GM10248 (cell line): ENCODE measurements around the gene NFAT5.

Experiments used
- CTCF ChIA-PET: fragments of 300-600 bp; sonication (Branson Sonifier 250); formaldehyde crosslinking; extraction: SDS; loops from one replicate; lab custom pipeline; 2021; ENCODE audit warnings: antibody characterized with exemption; lab: Yijun Ruan, JAX
- POLR2A ChIA-PET: fragments of 350-650 bp; sonication (Branson Sonifier 250); formaldehyde crosslinking; extraction: SDS; loops from one replicate; lab custom pipeline; 2020; ENCODE audit warnings: antibody characterized with exemption; lab: Yijun Ruan, JAX
- DNase-seq: peaks from one replicate; pipeline ENCODE4 v3.0.0; 2012; ENCODE audit errors: extremely low spot score
- TF ChIP-seq, protein P1 (sequence below): IDR thresholded peaks from 2 replicates; pipeline ENCODE4 v1.5.1; 2012; ENCODE audit warnings: mild to moderate bottlenecking, low read depth; ENCODE audit errors: extremely low read depth, missing control alignments, control extremely low read depth

NFAT5 gene

DNA sequence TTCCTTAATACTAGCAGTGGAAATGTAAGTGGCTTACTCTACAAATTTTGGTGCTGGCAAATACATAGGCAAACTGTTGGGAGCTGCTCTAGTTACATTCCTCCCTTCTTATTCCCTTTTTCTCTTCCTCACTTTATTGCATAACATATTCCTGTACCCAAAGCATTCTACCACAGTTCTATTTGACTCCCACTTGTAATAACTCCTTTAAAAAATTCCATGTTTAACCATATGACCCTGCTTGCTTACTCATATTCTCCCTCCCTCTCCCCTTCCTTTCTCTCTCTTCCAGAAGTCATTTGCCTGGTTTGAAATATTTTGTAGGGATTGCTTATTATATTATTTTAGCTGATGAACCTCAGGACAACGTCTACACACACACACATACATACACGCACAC, 137.9 kb downstream of the NFAT5 start:
- POLR2A ChIA-PET, result no interaction called here
- CTCF ChIA-PET, result interaction anchor here (0.9 to 1.5 kb wide), 5 partner anchors 9 to 68 kb away, joined by 3 to 6 read pairs (median 4); partner anchors contain the start of gene NOB1
- no peak for DNase-seq
- TF ChIP-seq, protein P1, sequence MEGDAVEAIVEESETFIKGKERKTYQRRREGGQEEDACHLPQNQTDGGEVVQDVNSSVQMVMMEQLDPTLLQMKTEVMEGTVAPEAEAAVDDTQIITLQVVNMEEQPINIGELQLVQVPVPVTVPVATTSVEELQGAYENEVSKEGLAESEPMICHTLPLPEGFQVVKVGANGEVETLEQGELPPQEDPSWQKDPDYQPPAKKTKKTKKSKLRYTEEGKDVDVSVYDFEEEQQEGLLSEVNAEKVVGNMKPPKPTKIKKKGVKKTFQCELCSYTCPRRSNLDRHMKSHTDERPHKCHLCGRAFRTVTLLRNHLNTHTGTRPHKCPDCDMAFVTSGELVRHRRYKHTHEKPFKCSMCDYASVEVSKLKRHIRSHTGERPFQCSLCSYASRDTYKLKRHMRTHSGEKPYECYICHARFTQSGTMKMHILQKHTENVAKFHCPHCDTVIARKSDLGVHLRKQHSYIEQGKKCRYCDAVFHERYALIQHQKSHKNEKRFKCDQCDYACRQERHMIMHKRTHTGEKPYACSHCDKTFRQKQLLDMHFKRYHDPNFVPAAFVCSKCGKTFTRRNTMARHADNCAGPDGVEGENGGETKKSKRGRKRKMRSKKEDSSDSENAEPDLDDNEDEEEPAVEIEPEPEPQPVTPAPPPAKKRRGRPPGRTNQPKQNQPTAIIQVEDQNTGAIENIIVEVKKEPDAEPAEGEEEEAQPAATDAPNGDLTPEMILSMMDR, result no peak

DNA sequence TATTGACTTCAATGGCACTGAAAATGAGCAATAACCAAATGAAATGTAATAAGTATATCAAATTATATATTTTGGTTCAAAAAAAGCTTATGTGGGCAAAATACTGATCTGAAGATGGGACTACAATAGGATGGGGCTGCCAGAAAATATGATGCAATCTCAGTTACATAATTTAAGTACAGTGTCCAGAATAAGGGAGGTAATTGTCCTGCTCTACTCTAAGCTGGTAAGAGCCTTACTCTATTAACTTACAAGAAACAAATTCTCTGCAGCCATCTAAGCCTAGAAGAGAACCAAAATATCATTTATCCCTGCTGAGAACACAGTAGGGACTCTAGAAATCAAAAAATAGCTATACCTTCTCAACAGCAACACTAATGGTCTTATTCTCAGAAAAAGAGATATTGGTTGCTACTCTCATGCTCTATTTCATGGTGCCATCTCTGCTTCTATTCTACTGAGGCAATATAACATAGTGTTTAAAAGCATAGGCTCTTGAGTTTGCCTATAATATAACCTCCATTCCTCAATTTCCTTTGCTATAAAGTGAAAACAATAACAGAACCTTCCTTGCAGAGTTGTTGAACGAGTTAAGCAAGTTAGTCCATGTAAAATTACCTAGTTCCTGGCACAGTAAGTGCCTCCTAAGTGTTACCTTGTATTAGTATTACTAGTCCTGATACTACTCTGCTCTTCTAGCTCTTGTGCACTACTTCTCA, 140.6 kb downstream of the NFAT5 start:
- TF ChIP-seq, protein P1, result no peak
- no peak for DNase-seq
- CTCF ChIA-PET, result interaction anchor here (1.1 to 1.7 kb wide), 3 partner anchors 16 to 48 kb away, joined by 3 to 5 read pairs (median 3); partner anchors contain the start of gene NOB1
- POLR2A ChIA-PET, result no interaction called here

DNA sequence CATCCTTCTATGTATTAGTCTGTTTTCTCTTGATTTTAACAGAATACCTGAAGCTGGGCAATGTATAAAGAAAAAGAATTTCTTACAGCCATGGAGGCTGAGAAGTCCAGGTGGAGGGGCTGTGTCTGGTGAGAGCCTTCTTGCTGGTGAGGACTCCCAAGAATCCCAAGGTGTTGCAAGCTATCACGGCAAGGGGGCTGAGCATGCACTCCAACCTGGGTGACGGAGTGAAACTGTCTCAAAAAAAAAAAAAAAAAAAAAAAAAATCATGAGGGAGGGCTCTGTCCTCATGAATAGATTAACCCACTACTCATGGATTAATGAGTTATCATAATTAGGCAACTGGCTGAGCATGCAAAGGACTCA, 141.2 kb downstream of the NFAT5 start:
- POLR2A ChIA-PET, result no interaction called here
- CTCF ChIA-PET, result interaction anchor here (1.6 kb wide), 1 partner anchor 48 kb away, joined by 5 read pairs; the partner anchor contains the start of gene NOB1
- no peak for DNase-seq
- TF ChIP-seq, protein P1, result no peak

DNA sequence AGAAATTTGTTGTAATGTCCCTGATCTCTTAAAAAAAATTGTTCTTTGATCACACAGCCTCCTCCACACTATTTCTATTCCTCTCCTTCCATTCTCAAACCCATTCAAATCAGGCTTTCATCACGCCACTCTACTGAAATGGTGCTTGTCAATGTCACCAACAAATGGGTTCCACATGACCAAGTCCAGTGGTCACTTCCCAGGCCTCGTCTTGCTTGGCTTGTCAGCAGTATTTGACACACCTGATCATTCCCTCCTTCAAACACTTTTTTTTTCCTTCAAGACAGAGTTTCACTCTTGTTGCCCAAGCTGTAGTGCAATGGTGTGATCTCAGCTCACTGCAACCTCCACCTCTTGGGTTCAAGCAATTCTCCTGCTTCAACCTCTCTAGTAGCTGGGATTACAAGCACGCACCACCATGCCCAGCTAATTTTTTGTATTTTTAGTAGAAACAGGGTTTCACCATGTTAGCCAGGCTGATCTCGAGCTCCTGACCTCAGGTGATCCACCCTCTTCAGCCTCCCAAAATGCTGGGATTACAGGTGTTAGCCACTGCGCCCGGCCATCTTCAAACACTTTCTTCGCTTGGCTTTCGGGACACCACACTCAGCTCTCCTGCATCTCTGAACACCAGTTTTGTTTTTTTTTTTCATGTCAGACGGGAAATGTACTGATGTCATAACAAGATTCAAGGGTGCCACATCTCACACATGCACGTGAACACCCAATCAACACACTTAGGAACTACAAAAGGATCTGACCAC, 142.3 kb downstream of the NFAT5 start:
- CTCF ChIA-PET, result interaction anchor here (0.6 to 4.9 kb wide), 14 partner anchors 10 to 946 kb away, joined by 3 to 49 read pairs (median 5); partner anchors contain the start of genes NOB1 and NQO1
- no peak for DNase-seq
- TF ChIP-seq, protein P1, result no peak
- POLR2A ChIA-PET, result no interaction called here

DNA sequence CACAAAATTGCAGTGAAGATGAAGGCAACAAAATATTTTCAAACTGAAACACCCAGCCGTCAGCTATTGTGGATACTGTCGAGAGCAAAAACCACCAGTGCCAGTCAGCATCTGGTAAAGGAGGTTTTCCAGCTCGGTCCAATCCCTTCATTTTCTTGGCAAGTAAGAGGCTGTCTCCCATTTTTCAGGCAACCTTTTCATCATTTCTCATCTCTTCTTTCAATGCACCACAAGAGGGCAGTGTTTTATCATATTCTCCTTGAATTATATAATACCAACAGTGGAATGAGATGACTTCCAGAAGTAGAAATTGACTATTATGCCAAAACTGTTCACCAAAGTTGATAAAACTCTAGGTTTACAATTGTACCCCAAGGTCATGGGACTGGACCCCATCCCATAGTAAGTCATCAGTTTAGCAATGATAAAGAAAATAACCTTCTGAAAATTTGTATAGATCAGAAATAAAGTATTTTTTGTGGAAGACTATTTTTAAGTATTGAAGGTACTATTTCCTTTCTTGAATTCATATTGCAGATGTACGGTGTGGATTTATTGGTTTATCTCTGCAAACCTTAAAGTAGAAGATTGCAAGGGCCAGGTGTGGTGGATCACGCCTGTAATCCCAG, 143.8 kb downstream of the NFAT5 start:
- CTCF ChIA-PET, result interaction anchor here (0.9 to 4.9 kb wide), 20 partner anchors 8 to 945 kb away, joined by 3 to 49 read pairs (median 4); partner anchors contain the start of genes NOB1 and NQO1
- TF ChIP-seq, protein P1, result peak; percentile 61
- POLR2A ChIA-PET, result no interaction called here
- peak; percentile 54 for DNase-seq
